B cell (primary cell): ENCODE data around the gene TXNDC5.

Experiments used
- EZH2 ChIP-seq: IDR thresholded peaks from 2 replicates; pipeline ENCODE4 v1.6.1; 2012; ENCODE audit warnings: borderline replicate concordance, low read depth, mild to moderate bottlenecking, moderate library complexity, low read length; ENCODE audit not compliant: insufficient read depth, poor library complexity, severe bottlenecking
- TF ChIP-seq, protein P1 (sequence below): fragments of 200-600 bp; IDR thresholded peaks from one replicate; pipeline ENCODE4 v1.8.0; 2022; ENCODE audit warnings: antibody characterized with exemption, mild to moderate bottlenecking

DNA sequence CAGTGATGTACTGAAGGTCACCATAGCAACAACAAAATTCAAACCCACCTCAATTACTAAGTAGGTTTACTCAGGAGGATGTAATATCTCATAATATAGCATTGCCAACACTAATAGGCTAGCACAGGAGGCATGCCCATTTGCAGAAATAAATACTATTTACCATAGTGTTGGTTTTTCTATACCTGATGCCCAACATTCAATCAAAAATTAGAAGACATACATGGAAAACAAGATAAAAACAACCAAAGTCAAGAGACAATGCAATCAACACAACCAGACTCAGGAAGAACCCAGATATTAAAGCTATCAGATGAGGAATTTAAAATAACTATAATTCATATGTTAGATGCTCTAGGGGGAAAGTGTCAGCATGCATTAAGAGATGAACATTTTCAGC lies 14.3 kb upstream of the TXNDC5 start:
- TF ChIP-seq, protein P1, sequence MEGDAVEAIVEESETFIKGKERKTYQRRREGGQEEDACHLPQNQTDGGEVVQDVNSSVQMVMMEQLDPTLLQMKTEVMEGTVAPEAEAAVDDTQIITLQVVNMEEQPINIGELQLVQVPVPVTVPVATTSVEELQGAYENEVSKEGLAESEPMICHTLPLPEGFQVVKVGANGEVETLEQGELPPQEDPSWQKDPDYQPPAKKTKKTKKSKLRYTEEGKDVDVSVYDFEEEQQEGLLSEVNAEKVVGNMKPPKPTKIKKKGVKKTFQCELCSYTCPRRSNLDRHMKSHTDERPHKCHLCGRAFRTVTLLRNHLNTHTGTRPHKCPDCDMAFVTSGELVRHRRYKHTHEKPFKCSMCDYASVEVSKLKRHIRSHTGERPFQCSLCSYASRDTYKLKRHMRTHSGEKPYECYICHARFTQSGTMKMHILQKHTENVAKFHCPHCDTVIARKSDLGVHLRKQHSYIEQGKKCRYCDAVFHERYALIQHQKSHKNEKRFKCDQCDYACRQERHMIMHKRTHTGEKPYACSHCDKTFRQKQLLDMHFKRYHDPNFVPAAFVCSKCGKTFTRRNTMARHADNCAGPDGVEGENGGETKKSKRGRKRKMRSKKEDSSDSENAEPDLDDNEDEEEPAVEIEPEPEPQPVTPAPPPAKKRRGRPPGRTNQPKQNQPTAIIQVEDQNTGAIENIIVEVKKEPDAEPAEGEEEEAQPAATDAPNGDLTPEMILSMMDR = no peak
- no peak for TF ChIP-seq EZH2
